ENCODE results near the gene NT5C2.

NT5C2 gene

GRCh38 chr10:103055105-103055504 lies 138.0 kb downstream of the NT5C2 start:
- Histone ChIP-seq H3K9me2 (replicated peaks; ENCODE audit: control insufficient read depth, low read length) (no peaks in the 10 kb centered on the region), H3K9me3 (ENCODE audit: control insufficient read depth, insufficient read depth, low read length) (no peaks in the 10 kb centered on the region), H3K4me2 (ENCODE audit: low read length) (no peak overlapping the region), H3K4me3 (ENCODE audit: low read length) (no peak overlapping the region), H3K79me2 (ENCODE audit: control insufficient read depth, low read length) (no peaks in the 10 kb centered on the region), H3K4me1 (ENCODE audit: control insufficient read depth, low read length) (no peaks in the 10 kb centered on the region), H3K27ac (ENCODE audit: low read depth, low read length) (no peak overlapping the region), H3F3A (ENCODE audit: control insufficient read depth, insufficient read depth) (no peaks in the 10 kb centered on the region), H3K36me3 (ENCODE audit: control insufficient read depth, low read length) (no peaks in the 10 kb centered on the region), H3K27me3 (ENCODE audit: control insufficient read depth, low read length) (peaks cover 2% of the 10 kb centered on the region; the same call in 1 of the 2 replicates), H4K20me1 (ENCODE audit: control insufficient read depth, insufficient read depth, low read depth, low read length) (no peaks in the 10 kb centered on the region)
- no peak for TF ChIP-seq CTCF (IDR thresholded peaks at IDR 0.05; ENCODE audit: low read depth, low read length, poor library complexity, severe bottlenecking)
- no peak for TF ChIP-seq EZH2phosphoT487 (IDR thresholded peaks at IDR 0.05; ENCODE audit: borderline replicate concordance, low read length)

GRCh38 chr10:103054621-103055020 lies 138.5 kb downstream of the NT5C2 start:
- no peak overlapping the region for H3K27ac ChIP-seq (ENCODE audit: low read depth, low read length)
- no peaks in the 10 kb centered on the region for H4K20me1 ChIP-seq (ENCODE audit: control insufficient read depth, insufficient read depth, low read depth, low read length)
- H3K79me2 ChIP-seq (ENCODE audit: control insufficient read depth, low read length): no peaks in the 10 kb centered on the region
- H3K4me3 ChIP-seq (ENCODE audit: low read length): no peak overlapping the region
- no peaks in the 10 kb centered on the region for H3K36me3 ChIP-seq (ENCODE audit: control insufficient read depth, low read length)
- no peaks in the 10 kb centered on the region for H3K9me3 ChIP-seq (ENCODE audit: control insufficient read depth, insufficient read depth, low read length)
- no peaks in the 10 kb centered on the region for H3K4me1 ChIP-seq (ENCODE audit: control insufficient read depth, low read length)
- H3K27me3 ChIP-seq (ENCODE audit: control insufficient read depth, low read length): peaks cover 2% of the 10 kb centered on the region; the same call in 1 of the 2 replicates
- no peak overlapping the region for H3K4me2 ChIP-seq (ENCODE audit: low read length)
- no peaks in the 10 kb centered on the region for H3F3A ChIP-seq (ENCODE audit: control insufficient read depth, insufficient read depth)
- TF ChIP-seq EZH2phosphoT487 (IDR thresholded peaks at IDR 0.05; ENCODE audit: borderline replicate concordance, low read length) (no peak), CTCF (IDR thresholded peaks at IDR 0.05; ENCODE audit: low read depth, low read length, poor library complexity, severe bottlenecking) (no peak)
- H3K9me2 ChIP-seq (replicated peaks; ENCODE audit: control insufficient read depth, low read length): no peaks in the 10 kb centered on the region

GRCh38 chr10:103053659-103054581 lies 139.2 kb downstream of the NT5C2 start:
- Histone ChIP-seq H3K4me1 (ENCODE audit: control insufficient read depth, low read length) (no peaks in the 10 kb centered on the region), H4K20me1 (ENCODE audit: control insufficient read depth, insufficient read depth, low read depth, low read length) (no peaks in the 10 kb centered on the region), H3K36me3 (ENCODE audit: control insufficient read depth, low read length) (no peaks in the 10 kb centered on the region), H3K27ac (ENCODE audit: low read depth, low read length) (no peak overlapping the region), H3K79me2 (ENCODE audit: control insufficient read depth, low read length) (no peaks in the 10 kb centered on the region), H3K4me2 (ENCODE audit: low read length) (no peak overlapping the region), H3K9me3 (ENCODE audit: control insufficient read depth, insufficient read depth, low read length) (no peaks in the 10 kb centered on the region), H3K27me3 (ENCODE audit: control insufficient read depth, low read length) (peaks cover 2% of the 10 kb centered on the region; the same call in 1 of the 2 replicates), H3K4me3 (ENCODE audit: low read length) (no peak overlapping the region), H3F3A (ENCODE audit: control insufficient read depth, insufficient read depth) (no peaks in the 10 kb centered on the region), H3K9me2 (replicated peaks; ENCODE audit: control insufficient read depth, low read length) (no peaks in the 10 kb centered on the region)
- TF ChIP-seq EZH2phosphoT487 (IDR thresholded peaks at IDR 0.05; ENCODE audit: borderline replicate concordance, low read length): no peak
- no peak for TF ChIP-seq CTCF (IDR thresholded peaks at IDR 0.05; ENCODE audit: low read depth, low read length, poor library complexity, severe bottlenecking)
